Stimulated activated CD4-positive, alpha-beta T cell treated with anti-CD3 and anti-CD28 coated beads, Interleukin-4, amount 100 ng/mL, for 48 hours (primary cell): Measurements from ENCODE around the gene STARD10.

ENCODE experiments used
- DNase-seq, 2 donors: peaks; one replicate each; pipeline ENCODE4 v3.0.0-alpha.2; 2020; ENCODE audit warnings: low read depth in 2 of 2

The STARD10 gene

DNA sequence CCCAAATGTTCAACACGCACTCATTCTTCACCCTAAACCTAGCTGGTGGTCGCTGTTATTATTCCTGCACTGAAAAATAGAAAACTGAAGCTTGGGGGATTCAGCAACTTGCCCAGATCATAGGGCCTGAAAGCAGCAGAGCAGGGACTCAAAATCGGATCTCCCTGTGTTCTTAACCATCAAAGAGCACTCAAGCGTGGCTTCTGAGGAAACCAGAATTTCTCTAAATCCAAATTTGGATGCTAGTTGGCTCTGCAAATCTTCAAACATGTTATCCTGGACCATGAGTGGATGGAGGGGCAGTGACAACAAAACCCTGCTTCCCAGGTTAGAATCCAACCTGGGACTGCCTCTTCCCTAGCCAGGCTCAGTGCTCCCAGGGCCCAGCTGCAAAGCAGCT, 30.0 kb downstream of the STARD10 start:
- DNase-seq: no peak

DNA sequence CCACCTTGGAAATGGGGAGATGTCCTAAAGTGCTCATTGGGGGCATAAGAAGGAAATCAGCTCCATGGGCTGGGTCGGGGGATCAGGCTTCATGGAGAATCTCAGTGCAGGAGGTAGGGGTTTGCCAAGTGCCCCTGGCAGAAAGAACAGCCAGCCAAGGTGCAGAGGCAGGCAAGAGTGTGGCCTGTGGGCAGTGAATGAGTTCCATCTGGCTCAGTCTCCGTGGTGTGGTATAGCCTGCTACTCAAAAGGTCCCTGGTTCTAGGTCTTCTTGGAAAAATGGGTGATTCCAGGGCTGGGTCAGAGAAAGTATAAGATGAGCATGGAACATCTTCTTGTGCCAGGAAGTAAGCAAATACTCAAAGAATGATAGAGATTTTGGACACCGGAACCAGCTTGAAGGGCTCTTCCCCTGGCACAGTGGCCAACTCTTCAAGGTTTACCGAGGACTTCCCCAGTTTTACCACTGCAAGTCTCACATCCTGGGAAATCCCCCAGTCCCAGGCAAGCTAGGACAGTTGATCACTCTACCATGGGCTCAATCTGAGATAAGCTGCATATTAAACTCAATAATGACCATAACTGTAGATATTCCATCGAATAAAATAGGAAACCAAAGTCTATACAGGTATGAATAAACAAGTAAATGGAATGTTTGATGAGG, 31.1 kb downstream of the STARD10 start:
- DNase-seq: no peak

DNA sequence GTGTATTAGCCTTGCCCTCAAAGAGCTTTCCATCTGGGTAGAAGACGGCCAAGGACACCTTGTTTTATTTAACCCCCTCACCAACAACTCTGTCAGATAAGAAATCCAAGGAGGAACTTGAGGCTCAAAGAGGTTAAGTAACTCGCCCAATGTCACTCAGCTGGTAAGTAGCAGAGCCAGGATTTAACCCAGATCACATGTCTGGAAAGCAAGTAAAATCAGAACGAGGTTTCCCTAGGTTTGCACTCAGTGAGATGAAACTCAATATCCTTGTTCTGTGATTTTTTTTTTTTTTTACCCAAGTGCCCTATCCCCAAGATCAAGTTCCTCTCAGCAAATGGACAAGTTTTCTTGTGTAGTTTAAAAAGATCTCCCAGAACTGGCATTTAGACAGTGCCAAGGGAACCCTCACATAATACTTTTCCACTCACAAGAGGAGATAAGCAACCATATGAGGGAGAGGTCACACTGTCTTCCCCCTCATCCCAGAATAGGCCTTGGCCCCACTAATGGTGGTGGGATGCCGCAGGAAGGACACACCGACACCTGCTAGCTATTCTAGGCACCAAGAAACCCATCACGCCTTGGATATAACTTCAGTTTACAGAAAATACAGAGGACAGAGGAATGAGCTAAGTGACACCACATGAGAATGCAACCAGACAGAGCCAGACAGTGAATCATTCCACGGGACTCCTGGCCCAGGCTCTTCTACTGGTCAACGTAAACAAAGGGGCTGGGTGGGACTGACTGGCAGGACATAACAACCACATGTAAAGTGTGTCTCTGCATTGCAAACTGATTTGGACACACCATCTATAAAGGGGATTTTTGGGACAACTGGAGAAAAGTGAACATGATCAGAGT, 33.1 kb downstream of the STARD10 start:
- DNase-seq: no peak

DNA sequence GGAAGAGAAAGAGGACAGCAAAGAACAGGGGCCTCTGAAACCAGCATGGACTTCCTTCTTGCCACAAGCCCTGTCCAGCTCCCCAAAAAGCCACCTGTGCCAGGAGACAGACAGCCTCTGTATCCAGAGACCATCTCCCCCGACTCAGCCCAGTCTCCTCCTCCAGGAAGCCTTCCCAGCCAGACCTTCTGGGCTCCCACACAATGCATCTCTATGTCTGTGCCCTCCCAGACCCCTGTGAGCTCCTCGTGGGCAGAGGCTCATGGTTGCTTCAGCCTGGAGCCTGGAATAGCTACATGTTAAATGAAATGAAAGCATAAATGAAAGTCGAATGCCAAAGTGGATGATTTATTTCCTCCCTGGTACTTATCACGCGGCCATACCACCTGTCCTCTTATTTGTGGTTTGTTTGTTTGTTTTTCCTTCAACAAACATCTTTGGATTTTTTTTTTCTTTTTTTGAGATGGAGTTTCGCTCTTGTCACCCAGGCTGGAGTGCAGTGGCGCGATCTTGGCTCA, 34.3 kb downstream of the STARD10 start:
- no peak for DNase-seq

DNA sequence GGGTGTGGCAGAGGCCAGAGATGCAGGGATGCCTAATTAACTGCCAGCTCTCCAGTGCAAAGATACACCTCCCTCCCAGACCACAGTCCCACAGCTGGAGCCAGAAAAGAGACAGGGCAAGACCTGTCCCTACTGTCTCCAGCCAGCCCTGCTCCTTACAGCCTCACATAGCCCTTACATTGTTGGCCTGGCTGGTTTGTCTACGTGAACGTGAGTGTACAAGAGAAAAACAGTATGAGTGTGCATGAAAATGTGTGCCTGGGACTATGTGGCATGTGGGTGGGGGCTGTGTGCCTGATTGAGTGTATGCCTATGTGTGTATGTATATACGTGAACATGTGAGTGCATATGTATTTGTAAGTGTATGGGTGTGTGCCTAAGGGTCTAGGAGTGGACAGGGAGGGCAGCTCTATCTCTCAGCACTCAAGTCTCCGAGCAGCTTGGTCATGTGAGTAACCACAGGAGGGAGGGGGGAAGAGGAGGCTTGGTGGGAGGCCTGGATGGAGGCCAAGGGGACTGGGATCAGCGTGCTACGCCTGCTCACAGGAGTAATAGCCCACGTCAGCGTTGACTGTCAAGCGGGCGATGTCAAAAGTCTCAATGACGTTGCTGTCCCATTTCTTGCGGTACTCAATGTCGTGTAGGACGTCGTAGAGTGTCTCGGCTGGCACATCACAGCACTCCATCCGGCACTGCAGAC, 35.0 kb downstream of the STARD10 start:
- DNase-seq: no peak

DNA sequence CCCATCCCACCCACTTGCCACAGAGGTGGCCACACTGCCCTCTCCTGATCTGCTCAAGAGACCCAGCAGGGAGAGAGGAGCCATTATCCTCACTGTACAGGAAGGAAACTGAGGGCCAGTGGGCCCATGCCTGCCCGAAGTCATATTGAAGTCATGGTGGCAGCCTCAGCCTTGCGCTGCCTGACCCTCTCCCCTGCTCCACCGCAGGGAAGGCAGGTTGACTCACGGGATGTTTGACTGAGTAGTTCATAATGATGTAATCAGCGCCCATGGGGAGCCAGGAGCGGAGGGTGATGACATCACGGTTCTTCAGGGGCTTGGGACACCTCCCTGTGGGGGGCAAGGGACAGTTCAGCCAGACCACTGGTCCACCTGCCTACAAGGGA, 35.5 kb downstream of the STARD10 start:
- DNase-seq: no peak

DNA sequence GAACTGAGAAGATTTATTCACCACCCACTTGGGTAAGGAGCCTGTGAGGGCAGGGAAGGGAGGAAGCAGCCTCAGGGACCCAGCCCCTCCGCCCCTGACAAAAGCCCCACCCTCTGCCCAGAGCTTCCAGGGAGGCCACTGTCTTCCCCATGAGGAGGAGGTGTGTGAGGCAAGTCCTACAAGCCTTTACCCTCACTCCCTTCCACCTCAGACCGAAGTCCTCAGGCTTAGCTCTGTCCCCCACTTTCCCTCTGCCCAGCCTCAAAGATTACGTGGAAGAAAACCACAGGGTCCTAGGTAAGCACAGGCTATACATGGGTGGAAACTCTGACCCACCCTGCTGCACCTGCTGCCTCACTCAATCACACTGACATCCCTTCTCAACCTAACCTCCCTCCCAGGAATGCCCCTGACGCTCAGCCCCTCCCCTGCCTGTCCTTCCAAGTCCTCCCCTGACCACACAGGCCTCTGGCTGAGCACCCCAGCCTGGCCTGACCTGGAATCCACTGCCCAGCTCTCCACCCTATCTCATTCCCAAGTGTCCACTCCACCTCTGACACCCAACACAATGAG, 38.0 kb downstream of the STARD10 start:
- DNase-seq: no peak

DNA sequence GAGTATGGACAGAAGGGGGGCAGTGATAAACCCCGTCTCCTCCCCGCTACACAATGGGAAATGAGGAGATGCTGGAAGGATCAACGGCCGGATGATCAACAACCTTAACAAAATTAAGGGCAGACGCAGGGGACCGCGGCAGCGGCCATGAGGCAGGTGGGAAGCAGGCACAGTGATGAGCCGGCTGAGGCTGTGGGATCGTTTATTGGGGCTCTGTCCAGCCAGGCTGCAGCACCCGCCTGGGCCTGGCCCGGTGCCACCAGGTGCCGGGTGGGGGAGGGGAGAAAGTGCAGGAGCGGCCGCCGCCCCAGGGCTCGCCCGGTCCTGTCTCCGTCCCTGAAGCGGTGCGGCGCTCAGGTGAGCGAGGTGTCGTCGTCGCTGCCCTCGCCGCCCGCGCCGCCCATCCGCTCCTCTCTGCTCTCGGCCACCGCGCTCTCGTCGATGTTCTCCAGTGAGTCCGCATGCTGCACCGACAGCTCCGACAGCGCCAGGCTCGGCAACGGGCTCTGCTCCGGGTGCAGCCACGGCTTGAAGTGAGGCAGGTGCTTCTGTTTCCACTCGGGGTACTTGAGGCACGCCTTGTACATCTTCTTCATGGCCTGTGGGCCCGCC, 39.2 kb downstream of the STARD10 start:
- DNase-seq: no peak

DNA sequence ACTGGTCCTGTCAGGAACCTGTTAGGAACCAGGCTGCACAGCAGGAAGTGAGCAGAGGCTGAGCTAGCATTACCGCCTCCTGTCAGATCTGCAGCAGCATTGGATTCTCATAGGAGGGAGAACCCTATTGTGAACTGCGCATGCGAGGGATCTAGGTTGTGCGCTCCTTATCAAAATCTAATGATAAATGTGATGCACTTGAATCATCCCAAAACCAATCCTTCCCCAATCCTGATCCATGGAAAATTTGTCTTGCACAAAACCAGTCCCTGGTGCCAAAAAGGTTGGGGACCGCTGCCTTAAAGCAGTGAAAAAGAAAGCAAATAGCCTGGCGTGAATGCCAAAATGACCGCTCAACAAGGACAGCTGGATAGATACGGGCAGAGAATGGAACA, 39.7 kb downstream of the STARD10 start:
- DNase-seq: no peak

DNA sequence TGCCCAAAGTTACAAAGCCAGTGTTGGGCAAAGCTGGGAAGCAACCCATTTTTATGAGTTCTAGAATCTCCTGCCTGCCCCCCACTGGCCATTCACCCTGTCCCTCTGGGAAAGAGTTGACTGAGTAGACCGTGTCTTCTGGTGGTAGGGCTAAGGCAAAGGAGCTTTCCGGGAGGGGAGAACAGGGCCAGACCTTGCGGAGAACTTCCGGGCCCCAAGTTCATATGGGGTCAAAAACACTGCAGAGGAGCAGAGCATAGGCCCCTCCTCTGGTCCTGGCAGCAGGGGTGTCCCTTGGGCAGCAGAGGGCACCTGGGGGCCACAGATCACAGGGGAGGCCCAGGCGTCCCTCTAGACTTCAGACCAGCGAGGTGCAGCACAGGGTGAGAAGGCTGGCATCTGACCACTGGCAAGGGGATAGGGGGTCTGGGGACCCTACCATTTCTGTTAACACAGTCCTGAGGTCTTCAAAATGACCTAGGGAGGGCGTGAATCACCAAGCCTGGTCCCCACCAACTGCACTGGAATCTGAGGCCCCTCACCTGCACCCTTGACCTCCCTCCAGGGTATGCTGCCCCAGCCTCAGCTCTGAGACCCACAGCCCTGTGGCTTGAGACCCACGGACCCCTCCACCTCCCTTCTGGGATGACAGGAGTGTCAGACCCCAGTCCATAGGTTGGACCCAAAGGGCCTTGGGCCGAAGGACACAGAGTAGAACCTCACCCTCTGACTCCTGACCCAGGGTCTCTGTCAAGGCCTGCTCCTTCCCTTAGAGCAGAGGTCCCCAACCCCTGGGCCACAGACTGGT, 40.3 kb downstream of the STARD10 start:
- no peak for DNase-seq

DNA sequence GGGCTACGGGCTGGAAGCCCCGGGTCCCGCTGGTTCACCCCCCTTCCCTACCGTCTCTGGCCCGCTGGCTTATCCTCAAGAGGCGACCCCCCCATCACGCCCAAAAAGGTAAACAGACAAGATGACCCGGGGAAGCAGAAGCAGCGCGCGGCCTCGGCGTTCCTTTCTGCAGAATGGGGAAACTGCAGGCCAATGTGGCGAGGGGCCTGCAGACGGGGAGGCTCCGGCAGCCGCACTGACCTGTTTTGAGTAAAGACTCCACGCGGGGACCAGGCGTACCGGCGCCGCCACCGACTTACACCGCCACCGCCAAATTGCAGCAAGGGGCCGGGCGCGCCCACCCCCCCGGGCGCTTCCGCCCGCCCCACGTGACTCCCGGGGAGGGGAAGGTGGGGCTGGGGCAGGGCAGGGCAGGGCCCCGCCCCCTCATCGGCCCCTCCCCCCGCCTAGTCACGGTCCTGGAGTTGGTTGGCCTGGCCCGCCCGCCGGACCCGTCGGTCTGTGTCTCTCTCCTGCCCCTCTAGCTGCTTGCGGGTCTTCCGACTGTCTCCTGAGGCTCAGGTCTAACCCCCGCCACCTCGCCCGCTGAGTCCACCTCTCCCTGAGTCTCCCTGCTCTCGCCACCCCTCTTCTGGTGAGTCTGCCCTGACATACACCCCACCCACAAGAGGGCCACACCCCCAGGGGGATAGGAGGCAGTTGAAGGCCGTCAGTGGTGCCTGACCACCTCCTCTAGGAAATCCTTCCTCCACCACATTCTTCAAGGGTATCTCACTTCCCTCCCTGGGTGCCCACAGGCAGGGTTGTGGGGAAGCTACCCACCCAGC, 41.5 kb downstream of the STARD10 start, which contains the start of gene ARAP1:
ARAP1 (minus strand) TSS at position 321 of the 827 bp plus-strand sequence. CDS start 25,280 bp downstream, outside the sequence.
- DNase-seq: peak; percentile 57 to 63

DNA sequence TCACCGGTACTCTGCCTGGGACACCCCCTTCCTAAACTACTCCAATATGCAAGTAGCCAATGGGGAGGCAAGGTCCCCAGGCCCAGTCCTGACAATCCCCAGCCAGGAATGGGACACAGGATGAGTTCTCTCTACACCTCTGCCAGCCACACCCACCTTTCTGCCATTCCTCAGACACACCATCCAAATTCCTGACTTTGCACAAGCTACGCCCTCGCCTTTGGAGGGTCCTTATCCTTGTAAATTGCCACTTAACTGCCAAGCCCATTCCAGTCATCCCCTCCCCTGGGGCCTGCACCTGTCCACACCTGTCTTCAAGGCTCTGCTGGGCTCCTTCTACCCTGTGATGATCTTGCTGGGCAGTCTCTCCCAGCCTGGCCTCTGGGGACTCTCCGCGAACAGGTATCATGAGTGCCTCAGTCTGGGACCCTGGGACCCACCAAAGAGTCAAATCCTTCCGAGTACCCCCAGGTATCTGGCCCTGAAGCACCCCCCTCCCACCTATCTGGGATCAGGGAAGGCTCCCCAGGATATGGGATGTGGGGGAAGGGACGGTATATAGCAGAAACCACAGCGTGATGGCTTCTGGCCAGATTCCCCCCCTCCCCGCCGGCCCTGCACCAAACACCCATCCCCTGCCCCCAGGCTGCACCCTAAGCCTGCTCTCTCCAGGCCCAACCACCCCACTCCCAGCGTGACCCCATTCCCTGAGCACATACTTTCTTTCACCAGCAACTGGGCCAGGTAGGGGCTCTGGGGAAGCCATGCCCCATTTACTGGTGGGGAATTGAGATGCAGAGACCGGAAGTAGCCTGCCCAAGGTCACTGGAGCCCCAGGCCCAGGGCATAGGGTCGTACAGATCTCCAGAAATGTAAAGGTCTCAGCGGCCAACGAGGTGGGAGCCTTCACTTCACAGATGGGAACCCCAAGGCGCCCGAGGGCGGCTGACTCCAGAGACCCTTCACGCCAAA, 42.4 kb downstream of the STARD10 start:
- no peak for DNase-seq

DNA sequence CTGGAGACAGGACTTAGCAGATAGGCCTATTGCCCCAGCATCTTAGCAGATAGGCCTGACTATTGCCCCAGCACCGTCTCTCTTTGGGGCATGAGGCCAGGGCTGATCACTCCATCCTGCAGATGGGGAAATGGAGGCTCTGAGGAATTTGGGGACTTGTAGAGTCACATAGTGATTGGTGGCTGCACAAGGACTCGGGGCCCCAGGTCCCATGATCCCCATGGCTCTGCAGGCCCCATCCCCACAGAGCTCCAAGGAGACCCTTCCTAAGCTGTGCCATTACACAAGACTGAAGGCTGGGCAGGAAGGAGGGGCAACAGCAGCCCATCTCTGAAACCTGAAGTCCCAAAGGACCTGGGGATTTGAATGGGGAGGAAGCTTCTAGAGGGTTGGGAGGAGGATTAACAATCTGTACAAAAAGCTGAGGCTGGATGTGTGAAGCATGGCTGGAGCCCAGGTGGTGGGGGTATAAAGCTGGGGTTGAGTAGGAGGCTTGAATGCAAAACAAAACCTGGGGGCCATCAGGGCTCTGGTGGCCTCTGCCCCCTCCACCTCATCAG, 43.2 kb downstream of the STARD10 start:
- no peak for DNase-seq

DNA sequence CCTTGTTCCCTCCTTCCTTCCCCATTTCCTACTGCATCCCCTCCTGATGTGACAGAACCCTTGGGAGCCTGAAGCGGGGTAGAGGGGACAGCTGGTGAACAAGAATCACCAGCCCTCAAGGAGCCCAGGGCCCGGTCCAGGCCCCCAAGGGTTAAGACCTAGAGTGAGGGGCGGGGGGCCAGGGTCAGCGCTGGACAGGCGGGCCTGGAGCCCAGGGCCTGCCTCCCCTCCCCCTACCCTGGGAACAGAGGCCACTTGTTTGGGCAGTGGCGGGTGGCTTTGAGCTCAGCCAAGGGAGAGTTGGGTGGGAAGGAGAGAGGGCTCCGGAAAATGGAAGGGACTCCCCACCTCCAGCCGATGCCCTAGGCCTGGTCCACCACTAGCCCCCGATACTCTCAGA, 43.8 kb downstream of the STARD10 start:
- DNase-seq: no peak

DNA sequence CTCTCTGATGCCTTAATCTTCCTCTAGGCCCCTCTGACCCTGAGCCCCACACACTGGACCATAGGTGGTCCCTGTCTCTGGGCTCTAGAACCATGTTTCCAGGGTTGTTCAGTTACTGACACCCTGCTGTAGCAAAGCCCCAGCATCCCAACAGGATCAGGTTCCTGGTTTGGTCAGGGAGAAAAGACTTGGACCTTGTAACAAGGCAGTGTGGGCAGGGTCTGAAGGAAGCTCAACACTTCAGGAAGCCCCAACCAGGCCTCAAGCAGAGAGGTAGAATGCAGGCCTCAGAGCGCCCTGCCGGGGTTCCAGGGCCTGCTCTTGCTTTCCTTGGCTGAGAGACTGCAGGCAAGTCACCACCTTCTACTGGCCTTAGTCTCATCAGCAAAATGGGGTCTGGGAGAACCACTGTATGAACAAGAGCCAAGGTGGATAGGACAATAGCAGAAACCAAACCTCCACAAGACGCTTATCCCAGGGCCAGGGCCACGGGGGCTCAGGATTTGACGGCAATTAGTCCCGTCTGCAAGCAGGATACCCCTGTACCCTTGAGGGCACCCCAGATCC, 46.5 kb downstream of the STARD10 start:
- no peak for DNase-seq

DNA sequence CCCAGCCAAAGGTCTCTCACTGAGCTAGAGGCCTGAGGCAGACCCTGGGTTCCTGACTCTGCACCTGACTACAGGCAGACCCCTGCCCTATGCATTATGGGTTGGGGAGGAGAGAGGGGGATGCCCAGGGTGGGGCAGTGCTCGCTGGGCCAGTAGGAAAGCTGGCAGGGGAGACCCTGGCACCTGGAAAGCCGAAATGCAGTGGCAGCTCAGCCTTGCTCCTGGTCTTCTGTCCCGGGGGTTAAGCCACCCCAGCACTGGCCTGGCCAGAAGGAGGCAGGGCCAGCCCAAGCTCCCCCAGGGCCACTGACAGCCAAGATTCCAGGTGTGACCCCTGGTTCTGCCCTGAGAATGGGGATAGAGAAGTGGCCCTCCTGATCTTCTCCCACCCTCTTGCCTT, 47.0 kb downstream of the STARD10 start:
- DNase-seq: no peak

DNA sequence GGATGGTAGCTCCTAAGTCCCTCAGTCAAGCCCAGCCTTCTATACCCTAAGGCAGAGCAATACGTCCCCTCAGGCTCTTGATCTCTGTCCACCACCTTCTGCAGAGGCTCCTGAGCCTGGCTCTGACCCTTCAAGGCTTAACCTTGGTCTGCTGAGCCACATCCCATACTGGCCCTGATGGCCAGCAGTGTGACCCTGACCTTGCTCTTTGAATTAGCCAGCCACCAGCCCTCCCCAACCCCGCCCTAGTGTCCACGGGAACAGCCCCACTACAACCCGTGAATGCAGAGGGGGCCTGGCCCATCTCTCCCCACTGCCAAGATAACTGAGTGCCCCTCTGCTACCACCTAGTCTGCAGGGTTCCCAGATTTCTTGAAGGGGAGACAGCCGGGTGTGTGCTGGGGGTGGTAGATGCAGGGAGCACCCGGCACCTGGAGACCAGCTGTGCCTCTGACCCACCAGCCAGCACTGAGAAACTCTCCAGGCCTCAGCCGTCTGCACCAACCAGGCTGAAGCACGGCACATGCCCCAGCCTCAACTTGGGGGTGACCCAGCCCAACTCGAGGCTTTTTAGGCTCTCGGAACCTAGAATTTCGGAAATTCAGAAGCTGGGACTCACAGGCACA, 47.8 kb downstream of the STARD10 start:
- no peak for DNase-seq

DNA sequence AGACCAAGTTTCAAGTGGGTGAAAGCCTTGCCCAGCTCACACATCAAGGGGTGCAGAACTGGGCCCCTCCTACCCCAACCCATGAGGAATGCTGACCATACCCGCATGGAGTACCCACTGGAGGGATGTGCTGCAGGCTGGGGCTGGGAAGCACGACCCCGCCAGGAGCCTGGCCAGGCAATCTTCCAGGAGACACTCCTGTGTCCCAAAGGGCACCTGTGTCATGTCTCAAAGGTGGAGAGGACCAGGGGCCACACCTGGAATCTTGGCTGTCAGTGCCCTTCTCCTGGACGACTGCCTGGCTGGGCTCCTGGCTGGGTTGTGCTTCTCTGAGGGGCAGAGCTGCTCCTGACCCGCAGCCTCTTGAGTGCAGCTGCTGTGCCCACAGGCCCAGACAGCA, 48.3 kb downstream of the STARD10 start:
- no peak for DNase-seq
